ENCODE results near the gene ST8SIA5. TPM values are rescaled to one million over a fixed set of nuclear protein-coding genes. Genes with fewer than 3 reads are reported as not detected.

The ST8SIA5 gene
- total and polyA plus RNA-seq, 8 donors, result 0.03 to 1.4 (median 0.19) TPM; not detected in 4

GRCh38 chr18:46649071-46649862 lies 107.6 kb downstream of the ST8SIA5 start:
- Histone ChIP-seq H3K27me3 (no peaks in the 10 kb centered on the region), H3K4me1 (no peaks in the 10 kb centered on the region), H3K9me3 (no peaks in the 10 kb centered on the region), H3K36me3 (no peaks in the 10 kb centered on the region), H3K27ac (no peak overlapping the region), H3K4me3 (no peak overlapping the region)
- intact Hi-C loops (cut with DNase I; ENCODE audit: low total_unique reads), result no loop called here
- TF ChIP-seq POLR2AphosphoS5 (IDR thresholded peaks at IDR 0.05) (no peak), POLR2A (IDR thresholded peaks at IDR 0.05) (no peak)
- no peak for DNase-seq
- whole genome bisulfite sequencing, 5 donors, result 74 to 84% (median 76%) methylated on average over 9 to 12 of the region's 12 CpGs

DNA sequence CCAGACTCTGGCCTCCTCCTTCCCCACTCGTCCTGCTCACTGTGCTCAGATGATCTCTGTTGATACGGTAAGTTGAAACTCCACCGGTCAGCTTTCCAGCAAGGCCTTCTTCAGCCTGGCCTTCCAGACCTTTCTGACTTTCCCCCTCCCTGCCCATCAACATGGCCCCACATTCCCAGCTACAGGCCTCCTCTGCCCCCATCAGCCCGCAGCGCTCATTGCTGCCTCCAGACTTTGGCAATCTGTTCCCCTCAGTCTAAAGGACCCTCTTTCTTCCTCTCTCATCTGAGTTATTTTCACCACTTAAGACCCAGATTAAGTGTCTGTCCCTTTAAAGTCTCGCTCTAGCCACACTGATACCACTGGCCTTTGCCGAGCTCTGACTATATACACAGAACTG lies 110.4 kb downstream of the ST8SIA5 start:
- no peak overlapping the region for H3K27ac ChIP-seq
- H3K9me3 ChIP-seq, result no peaks in the 10 kb centered on the region
- no peaks in the 10 kb centered on the region for H3K27me3 ChIP-seq
- no peaks in the 10 kb centered on the region for H3K36me3 ChIP-seq
- no peaks in the 10 kb centered on the region for H3K4me1 ChIP-seq
- intact Hi-C loops (cut with DNase I; ENCODE audit: low total_unique reads), result no loop called here
- 68 to 78% (median 73%) methylated on average over 7 of the region's 7 CpGs for WGBS, 5 donors
- H3K4me3 ChIP-seq, result no peak overlapping the region
- TF ChIP-seq POLR2A (IDR thresholded peaks at IDR 0.05) (no peak), POLR2AphosphoS5 (IDR thresholded peaks at IDR 0.05) (no peak)
- TF ChIP-seq, protein P1, sequence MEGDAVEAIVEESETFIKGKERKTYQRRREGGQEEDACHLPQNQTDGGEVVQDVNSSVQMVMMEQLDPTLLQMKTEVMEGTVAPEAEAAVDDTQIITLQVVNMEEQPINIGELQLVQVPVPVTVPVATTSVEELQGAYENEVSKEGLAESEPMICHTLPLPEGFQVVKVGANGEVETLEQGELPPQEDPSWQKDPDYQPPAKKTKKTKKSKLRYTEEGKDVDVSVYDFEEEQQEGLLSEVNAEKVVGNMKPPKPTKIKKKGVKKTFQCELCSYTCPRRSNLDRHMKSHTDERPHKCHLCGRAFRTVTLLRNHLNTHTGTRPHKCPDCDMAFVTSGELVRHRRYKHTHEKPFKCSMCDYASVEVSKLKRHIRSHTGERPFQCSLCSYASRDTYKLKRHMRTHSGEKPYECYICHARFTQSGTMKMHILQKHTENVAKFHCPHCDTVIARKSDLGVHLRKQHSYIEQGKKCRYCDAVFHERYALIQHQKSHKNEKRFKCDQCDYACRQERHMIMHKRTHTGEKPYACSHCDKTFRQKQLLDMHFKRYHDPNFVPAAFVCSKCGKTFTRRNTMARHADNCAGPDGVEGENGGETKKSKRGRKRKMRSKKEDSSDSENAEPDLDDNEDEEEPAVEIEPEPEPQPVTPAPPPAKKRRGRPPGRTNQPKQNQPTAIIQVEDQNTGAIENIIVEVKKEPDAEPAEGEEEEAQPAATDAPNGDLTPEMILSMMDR (IDR thresholded peaks at IDR 0.05), result no peak
- no peak for DNase-seq

- H3K4me1 ChIP-seq, result no peaks in the 10 kb centered on the region
- no peak overlapping the region for H3K27ac ChIP-seq
- no peak overlapping the region for H3K4me3 ChIP-seq
- 58 to 76% (median 71%) methylated on average over 4 to 5 of the region's 5 CpGs for WGBS, 5 donors
- H3K27me3 ChIP-seq, result peaks cover 0 to 4% (median 0%) of the 10 kb centered on the region in 3 donors
- no peaks in the 10 kb centered on the region for H3K36me3 ChIP-seq
- intact Hi-C loops (cut with DNase I; ENCODE audit: low total_unique reads), result no loop called here
- DNase-seq, result no peak
- TF ChIP-seq POLR2AphosphoS5 (IDR thresholded peaks at IDR 0.05) (no peak), POLR2A (IDR thresholded peaks at IDR 0.05) (no peak), EP300 (IDR thresholded peaks at IDR 0.05) (no peak)
- TF ChIP-seq, protein P1 (IDR thresholded peaks at IDR 0.05), result no peak
- no peaks in the 10 kb centered on the region for H3K9me3 ChIP-seq
Observed at GRCh38 chr18:46642561-46642960, 114.3 kb downstream of the ST8SIA5 start.

DNA sequence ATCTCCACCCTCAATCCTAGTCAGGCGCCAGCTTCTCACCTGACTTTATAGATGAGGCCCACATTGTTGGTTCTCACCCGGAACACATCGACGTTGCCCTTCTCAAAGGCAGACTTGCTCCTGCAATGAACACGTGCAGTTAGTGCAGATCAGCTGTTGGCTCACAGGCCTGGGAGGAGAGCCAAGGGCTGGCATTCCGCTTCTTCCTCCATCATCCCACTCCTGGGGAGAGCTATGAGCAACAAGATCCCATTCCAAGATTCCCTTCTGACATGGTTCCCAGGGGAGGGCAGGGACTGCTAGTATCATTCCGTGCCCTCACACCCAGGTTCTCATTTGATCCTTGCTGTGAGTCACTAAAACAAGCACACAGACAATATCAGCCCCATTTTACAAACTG lies 114.9 kb downstream of the ST8SIA5 start:
- Histone ChIP-seq H3K36me3 (no peaks in the 10 kb centered on the region), H3K27ac (no peak overlapping the region), H3K9me3 (no peaks in the 10 kb centered on the region), H3K27me3 (peaks cover 0 to 4% (median 0%) of the 10 kb centered on the region in 3 donors), H3K4me1 (no peaks in the 10 kb centered on the region), H3K4me3 (no peak overlapping the region)
- WGBS, 5 donors, result 74 to 87% (median 78%) methylated on average over 6 to 7 of the region's 7 CpGs
- intact Hi-C loops (cut with DNase I; ENCODE audit: low total_unique reads), result no loop called here
- DNase-seq, result no peak
- no peak for TF ChIP-seq POLR2A (IDR thresholded peaks at IDR 0.05)
- TF ChIP-seq, protein P1 (IDR thresholded peaks at IDR 0.05), result no peak
- no peak for TF ChIP-seq EP300 (IDR thresholded peaks at IDR 0.05)
- no peak for TF ChIP-seq POLR2AphosphoS5 (IDR thresholded peaks at IDR 0.05)

DNA sequence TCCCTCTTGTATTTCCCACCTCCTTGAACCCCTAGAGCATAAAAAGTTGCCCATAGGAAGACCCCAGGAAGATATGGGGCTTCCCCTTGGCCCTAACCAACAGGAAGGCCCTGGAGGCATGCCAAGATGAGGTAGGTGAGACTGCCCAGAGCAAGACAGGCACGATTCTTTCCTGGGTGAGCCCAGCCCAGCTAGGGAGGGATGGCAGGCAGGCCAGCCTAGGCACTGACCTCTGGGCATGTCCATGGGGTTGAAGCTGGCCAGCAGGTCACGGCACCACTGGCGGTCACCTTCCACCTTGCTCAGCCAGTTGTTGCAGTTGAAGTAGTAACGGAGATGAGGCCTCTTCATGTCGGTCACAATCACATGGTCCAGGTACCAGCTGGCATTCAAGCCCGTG lies 117.5 kb downstream of the ST8SIA5 start:
- H3K36me3 ChIP-seq, result no peaks in the 10 kb centered on the region

More for the DNA sequence above, 117.5 kb downstream of the ST8SIA5 start:
- 83 to 93% (median 87%) methylated on average over 2 to 6 of the region's 6 CpGs for WGBS, 5 donors
- DNase-seq, result no peak
- intact Hi-C loops (cut with DNase I; ENCODE audit: low total_unique reads), result no loop called here
- Histone ChIP-seq H3K27me3 (peaks cover 0 to 4% (median 0%) of the 10 kb centered on the region in 3 donors), H3K9me3 (no peaks in the 10 kb centered on the region), H3K4me1 (no peaks in the 10 kb centered on the region), H3K4me3 (no peak overlapping the region), H3K27ac (no peak overlapping the region)
- TF ChIP-seq EP300 (IDR thresholded peaks at IDR 0.05) (no peak), POLR2A (IDR thresholded peaks at IDR 0.05) (no peak), POLR2AphosphoS5 (IDR thresholded peaks at IDR 0.05) (no peak)
- TF ChIP-seq, protein P1 (IDR thresholded peaks at IDR 0.05), result no peak

Measured in stomach (tissue), 9 donors.